GM21737 (cell line): ENCODE measurements around the gene TM2D3.

Experiments
- ATAC-seq: cut with Tn5 transposase; IDR thresholded peaks from one replicate; pipeline ENCODE4 v1.9.1; 2021; ENCODE audit warnings: mild to moderate bottlenecking, moderate library complexity; ENCODE audit not compliant: unreplicated experiment

The TM2D3 gene

DNA sequence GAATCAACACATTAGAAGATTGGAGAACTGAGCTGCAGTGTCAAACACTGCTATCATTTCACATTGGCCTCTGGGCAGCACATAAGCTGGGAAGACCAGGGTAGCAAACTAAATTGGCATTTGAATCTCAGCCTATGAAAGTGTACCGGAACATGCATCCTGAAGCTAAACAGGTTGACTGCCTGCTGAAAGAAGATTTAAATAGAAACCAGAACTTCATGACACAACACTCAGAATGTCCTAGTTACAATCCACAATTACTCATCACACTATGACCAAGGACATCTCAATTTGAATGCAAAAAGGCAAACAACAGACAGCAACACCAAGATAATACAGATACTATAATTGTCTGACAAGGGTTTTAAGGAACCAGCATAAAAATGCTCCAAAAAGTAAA, 26.2 kb downstream of the TM2D3 start:
- ATAC-seq = no peak

DNA sequence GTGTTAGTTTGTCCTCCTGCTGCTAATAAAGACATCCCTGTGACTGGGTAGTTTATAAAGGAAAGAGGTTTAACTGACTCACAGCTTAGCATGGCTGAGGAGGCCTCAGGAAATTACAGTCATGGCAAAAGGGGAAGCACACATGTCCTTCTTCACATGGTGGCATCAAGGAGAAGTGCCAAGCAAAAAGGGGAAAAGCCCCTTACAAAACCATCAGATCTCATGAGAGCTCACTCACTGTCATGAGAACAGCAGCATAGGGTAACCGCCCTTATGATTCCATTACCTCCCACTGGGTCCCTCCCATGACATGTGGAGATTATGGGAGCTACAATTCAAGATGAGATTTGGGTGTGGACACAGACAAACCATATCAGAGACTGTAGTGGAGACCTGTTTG, 27.0 kb downstream of the TM2D3 start:
- ATAC-seq = no peak

GRCh38 chr15:101623367-101624304, 28.5 kb downstream of the TM2D3 start:
- no peak for ATAC-seq

DNA sequence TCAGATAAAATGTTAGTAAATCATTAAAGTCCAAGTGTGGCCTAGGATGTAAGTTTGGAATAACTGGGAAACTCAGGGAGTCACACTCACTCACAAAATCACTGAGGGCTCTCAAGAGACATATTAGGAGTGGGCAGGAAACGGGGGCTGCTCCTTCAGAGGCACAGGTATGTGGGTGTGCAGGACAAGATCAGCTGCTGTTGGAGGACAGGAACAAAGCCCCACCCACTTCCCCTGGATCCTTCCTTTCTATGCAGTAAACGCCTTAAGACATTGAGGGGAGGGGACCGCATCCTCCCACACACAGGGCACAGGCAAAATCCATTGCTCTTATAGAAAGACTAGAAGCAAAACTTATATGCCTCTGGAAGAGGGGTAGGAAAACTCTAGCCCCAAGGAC, 30.2 kb downstream of the TM2D3 start:
- ATAC-seq = no peak

- no peak for ATAC-seq
Observed at GRCh38 chr15:101620671-101621070, 31.5 kb downstream of the TM2D3 start.

DNA sequence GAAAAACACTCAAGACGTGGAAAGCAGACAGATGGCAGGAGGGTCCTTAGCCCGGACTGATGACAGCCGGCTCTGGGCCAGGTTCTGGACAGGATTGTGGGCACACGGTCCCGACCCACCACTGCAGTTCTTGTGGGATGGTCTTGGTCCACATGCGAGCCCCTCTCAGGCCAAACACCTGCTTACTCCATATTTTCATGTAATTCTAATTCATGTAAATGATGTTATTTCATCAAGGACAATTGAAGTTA, 32.6 kb downstream of the TM2D3 start:
- no peak for ATAC-seq

DNA sequence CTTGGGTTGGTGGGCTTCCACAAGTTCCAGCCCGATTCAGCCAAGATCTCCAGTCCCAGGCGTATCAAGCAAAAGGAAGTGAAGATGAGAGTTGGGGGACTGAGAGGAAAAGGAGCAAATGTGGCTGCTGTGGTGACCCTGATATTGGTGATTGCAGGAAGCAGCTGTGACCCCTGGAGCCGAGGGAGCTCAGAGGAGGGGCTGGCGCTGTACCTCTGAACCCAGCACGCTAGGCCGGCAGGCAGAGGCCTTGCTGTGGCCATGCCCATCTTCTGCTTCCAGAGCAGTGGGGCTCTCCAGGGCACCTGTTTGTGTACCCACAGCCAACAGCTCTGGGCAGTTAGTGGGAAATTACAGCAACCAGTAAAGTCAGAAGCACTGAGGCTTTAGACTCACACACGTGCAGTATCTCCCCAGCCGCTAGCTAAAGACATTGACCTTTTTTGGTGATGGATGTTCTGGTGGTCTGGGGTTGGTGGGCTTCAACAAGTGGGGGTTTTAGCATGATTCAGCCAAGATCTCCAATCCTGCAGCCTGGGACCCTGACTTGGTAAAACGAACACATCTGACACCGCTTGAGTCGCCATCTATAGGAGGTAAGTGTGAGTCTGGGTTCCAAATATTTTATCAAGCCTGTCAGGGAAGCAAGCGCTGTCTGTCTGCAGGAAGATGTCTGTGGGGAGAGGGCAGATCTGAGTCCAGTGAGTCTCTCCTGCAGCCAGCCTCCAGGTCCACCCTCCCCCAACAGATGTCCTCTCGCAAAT, 33.1 kb downstream of the TM2D3 start:
- no peak for ATAC-seq

DNA sequence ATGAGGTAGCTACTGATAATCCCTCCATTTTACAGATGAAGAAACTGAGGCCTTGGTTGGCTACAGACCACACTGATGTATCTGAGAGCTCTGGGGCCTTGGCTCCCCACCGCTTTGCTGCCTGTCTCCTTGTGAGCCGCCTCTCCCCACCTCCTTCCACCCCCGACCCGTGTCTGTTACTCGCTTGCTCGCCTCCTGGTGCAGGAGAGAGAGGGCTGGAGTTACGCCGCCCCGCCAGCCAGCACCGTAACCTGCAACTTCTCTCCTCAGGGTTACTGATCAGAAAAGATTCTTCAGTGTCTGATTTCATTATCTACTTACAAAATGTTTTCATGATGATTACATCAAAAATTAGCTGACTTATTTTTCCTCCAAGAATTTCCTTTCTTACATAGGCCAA, 34.1 kb downstream of the TM2D3 start:
- ATAC-seq = no peak

DNA sequence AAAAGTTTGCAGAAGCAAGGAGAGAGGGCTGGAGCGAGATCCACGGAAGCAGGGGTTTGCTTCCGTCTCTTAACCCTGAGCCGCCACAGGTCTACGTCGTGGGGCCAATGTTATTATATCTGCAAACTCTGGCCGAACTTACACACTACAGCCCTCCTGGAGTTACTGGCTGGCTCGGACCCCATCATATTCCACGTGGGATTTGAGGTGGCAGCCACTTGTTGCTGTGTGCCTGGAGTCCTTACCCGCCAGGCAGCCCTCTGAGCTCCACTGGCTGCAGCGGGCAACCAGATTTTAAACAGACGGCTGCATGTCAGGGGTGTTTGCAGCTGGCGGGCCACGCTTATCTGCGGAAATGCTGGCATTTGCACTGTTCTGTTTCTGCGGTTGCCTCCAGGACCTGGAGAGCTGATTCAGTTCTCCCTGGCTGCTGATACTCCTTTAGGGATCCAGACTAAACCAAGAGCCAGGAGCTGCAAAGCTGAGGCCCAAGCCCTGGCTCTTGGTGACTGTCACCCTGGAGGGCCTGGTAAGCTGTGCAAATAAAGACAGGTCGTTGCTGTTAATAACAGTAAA, 34.7 kb downstream of the TM2D3 start:
- no peak for ATAC-seq

- no peak for ATAC-seq
Observed at GRCh38 chr15:101615986-101616848, 36.0 kb downstream of the TM2D3 start.

DNA sequence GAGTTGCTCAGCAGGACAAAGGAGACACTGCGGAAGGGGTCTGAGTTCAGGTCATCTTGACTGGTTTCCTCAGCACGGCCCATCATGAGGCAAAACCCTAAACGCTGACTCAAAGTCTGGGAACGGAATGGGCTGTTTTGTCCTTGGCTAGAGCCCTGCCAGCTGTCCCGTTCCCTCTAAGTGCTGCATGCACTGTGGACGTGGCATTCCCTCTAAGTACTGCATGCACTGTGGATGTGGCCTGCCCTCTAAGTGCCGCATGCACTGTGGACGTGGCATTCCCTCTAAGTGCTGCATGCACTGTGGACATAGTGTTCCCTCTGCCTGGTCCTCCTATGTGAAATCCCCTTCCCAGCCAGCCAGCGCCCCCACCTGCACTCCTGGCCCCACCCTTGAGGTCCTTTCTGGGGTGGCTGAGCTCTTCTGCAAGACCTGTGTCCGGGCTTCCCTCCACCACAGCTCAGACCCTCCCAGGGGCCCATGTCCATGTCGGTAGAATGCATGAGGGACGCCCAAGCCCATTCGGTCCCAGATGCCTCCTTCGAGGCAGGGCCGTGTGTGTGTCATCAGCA, 36.7 kb downstream of the TM2D3 start:
- ATAC-seq = no peak

- ATAC-seq = no peak
Observed at GRCh38 chr15:101614761-101615160, 37.4 kb downstream of the TM2D3 start.

- ATAC-seq = no peak
Observed at GRCh38 chr15:101614001-101614585, 38.1 kb downstream of the TM2D3 start.

DNA sequence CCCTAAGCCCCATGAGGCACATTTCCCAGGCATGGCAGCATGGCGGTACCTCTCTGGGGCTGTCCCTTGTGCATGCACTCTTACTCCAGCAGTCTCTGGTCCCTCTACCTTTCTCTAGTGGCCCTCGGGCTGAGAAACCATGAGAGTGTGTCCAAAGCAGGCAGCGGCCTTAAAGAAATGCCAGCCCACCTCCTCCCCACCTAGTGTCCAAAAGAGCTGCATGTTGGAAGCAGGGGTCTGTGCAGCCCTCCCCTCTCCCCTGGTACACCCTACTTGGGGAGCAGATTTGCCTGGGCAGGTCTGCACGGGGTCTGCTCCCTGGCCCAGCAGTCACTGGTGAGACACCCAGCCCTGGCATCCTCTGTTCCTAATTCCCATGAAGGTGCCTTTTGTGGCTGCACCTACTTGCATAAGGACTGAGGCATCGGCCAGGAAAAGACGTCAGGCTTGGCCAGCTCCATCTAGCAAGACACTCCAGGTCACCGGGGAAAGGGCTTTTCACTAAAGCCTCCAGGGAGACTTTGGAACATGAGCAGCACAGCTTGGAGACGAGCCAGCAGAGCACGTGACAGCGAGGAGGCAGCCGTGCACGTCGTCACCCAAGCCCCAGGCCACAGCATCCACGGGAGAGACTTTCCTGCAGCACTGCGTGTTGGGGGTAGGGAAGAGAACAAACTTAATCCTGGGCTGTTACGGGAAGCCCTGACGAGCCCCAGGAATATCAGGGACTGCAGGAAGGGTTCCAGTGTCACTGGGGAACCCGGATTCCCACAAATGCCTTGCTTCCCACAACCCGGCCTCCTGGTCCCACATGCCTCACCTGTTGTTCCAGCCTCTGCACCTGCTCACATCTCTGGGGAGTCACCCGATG, 38.8 kb downstream of the TM2D3 start:
- no peak for ATAC-seq

- ATAC-seq = no peak
Observed at GRCh38 chr15:101612676-101613075, 39.5 kb downstream of the TM2D3 start.

- no peak for ATAC-seq
Observed at GRCh38 chr15:101611580-101612299, 40.4 kb downstream of the TM2D3 start.

DNA sequence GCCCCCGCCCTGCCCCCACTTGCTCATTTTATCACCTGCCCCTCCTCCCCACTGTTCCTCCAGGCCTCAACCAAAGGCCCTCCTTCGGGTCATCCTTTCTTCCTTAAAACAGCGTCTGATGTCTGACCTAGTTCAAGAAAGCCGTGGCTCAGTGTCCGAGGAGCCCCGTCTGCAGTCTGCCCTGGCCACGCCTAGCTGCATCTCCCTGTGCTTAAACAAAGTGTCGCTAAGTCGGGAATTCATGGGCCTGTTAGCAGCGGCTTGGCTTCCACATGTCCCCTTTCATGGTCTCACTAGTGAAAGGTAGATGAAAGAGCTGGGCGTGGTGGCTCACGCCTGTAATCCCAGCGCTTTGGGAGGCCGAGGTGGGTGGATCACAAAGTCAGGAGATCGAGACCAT, 41.2 kb downstream of the TM2D3 start:
- ATAC-seq = no peak

DNA sequence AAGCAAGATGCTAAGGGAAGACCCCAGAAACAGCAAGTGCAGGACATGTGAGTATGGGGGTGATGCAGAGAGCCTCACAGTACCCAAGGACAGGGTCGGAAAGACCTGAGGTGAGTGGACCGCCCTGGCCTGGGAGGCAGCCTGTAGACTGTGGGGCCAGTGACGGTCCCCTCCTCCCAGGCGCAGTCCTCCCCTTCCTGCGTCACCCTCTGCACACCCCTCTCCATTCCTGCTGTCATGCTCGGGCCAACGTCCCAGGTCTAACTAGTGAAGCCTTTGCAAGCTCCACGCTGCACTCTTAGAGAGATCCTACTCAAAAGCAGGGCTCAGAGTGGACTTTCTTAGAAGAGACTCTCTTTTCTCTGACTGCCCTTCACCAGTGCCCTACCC, 41.6 kb downstream of the TM2D3 start:
- ATAC-seq = no peak
